ENCODE results near the gene APBA1.
"Not testable (repeated sequence)": the region's sequence is repeated elsewhere in the genome, so short reads cannot be mapped to it uniquely, and the experiment has no call there.

The APBA1 gene

GRCh38 chr9:69411931-69412740 lies 260.0 kb downstream of the APBA1 start:
- H3K4me3 ChIP-seq (ENCODE audit: low read depth, low read length): no peak overlapping the region
- DNase-seq (ENCODE audit: low read depth): no peak
- no peak for TF ChIP-seq CTCF (IDR thresholded peaks at IDR 0.05; ENCODE audit: control insufficient read depth, extremely low read depth, insufficient read depth)

- DNase-seq (ENCODE audit: low read depth): no peak
- H3K4me3 ChIP-seq (ENCODE audit: low read depth, low read length): no peak overlapping the region
- no peak for TF ChIP-seq CTCF (IDR thresholded peaks at IDR 0.05; ENCODE audit: control insufficient read depth, extremely low read depth, insufficient read depth)
These were observed 260.9 kb downstream of the APBA1 start for GRCh38 chr9:69411246-69411645.

GRCh38 chr9:69409936-69410335 lies 262.2 kb downstream of the APBA1 start:
- DNase-seq (ENCODE audit: low read depth); H3K4me3 ChIP-seq (ENCODE audit: low read depth, low read length): not testable (repeated sequence)

- DNase-seq (ENCODE audit: low read depth): no peak
- H3K4me3 ChIP-seq (ENCODE audit: low read depth, low read length): no peak overlapping the region
- no peak for TF ChIP-seq CTCF (IDR thresholded peaks at IDR 0.05; ENCODE audit: control insufficient read depth, extremely low read depth, insufficient read depth)
These were observed 271.7 kb downstream of the APBA1 start for GRCh38 chr9:69400470-69400869.

- no peak overlapping the region for H3K4me3 ChIP-seq (ENCODE audit: low read depth, low read length)
- TF ChIP-seq CTCF (IDR thresholded peaks at IDR 0.05; ENCODE audit: control insufficient read depth, extremely low read depth, insufficient read depth): no peak
- no peak for DNase-seq (ENCODE audit: low read depth)
These were observed 274.6 kb downstream of the APBA1 start for GRCh38 chr9:69397384-69398214.

GRCh38 chr9:69396759-69397158 lies 275.4 kb downstream of the APBA1 start:
- no peak for TF ChIP-seq CTCF (IDR thresholded peaks at IDR 0.05; ENCODE audit: control insufficient read depth, extremely low read depth, insufficient read depth)
- DNase-seq (ENCODE audit: low read depth): no peak
- no peak overlapping the region for H3K4me3 ChIP-seq (ENCODE audit: low read depth, low read length)

GRCh38 chr9:69395718-69396117 lies 276.5 kb downstream of the APBA1 start:
- TF ChIP-seq CTCF (IDR thresholded peaks at IDR 0.05; ENCODE audit: control insufficient read depth, extremely low read depth, insufficient read depth): no peak
- DNase-seq (ENCODE audit: low read depth): no peak
- no peak overlapping the region for H3K4me3 ChIP-seq (ENCODE audit: low read depth, low read length)

All from LNCaP clone FGC (cell line).